Body of pancreas (tissue), 4 donors: Measurements from ENCODE around the gene MB21D2. TPM values are rescaled to one million over a fixed set of nuclear protein-coding genes. Genes with fewer than 3 reads are reported as not detected.

Source experiments
- ATAC-seq: fragments of 150-250 bp; one replicate; pipeline ENCODE4 v1.9.1; 2016
- DNase-seq, 4 donors: peaks; one replicate each; pipeline ENCODE4 v3.0.0-alpha.2; 2019
- H3K27ac ChIP-seq, 4 donors: fragments of 200-600 bp; sonication (generic); 1 replicate in 3 of 4; 2 replicates in 1 of 4; pipeline versions ENCODE4 v1.5.1 to v1.6.1; 2016 to 2019; ENCODE audit warnings: mild to moderate bottlenecking in 1 of 4, mixed read lengths in 1 of 4, moderate library complexity in 1 of 4
- H3K27me3 ChIP-seq, 2 donors: fragments of 200-600 bp; sonication (generic); one replicate each; pipeline ENCODE4 v1.6.0; 2016; ENCODE audit warnings: mild to moderate bottlenecking in 1 of 2
- H3K36me3 ChIP-seq, 2 donors: fragments of 200-600 bp; sonication (generic); replicated peaks in 1 of 2; 2 replicates each; pipeline ENCODE4 v1.5.1; 2016; ENCODE audit warnings: low read depth in 2 of 2; ENCODE audit not compliant: insufficient read depth in 1 of 2
- H3K4me1 ChIP-seq: fragments of 200-600 bp; sonication (generic); one replicate; pipeline ENCODE4 v1.6.0; 2016
- H3K4me3 ChIP-seq, 2 donors: fragments of 200-600 bp; sonication (generic); 1 replicate in 1 of 2; 2 replicates in 1 of 2; pipeline ENCODE4 v1.5.1; 2016 to 2019
- H3K9me3 ChIP-seq, 3 donors: fragments of 200-600 bp; sonication (generic); 1 replicate in 2 of 3; 2 replicates in 1 of 3; pipeline ENCODE4 v1.5.1; 2016
- POLR2A ChIP-seq, 3 donors: fragments of 450-650 bp; IDR thresholded peaks; one replicate each; pipeline ENCODE4 v1.6.1; 2016; ENCODE audit warnings: antibody characterized with exemption in 3 of 3, mild to moderate bottlenecking in 2 of 3
- WGBS, 2 donors: methylation state at CpG; one replicate each; pipeline ENCODE4 v1.1.5; 2017; 5-methylcytosine and 5-hydroxymethylcytosine counted together
- intact Hi-C: fragments of 100-400 bp; cut with DNase I; formaldehyde crosslinking; loops from one replicate; pipeline ENCODE4 v1.15.1; 2023
- total RNA-seq, 2 donors: library from RNA; depleted of rRNA; stranded (reverse); fragments of >200 nt; gene quantifications; one replicate each; pipeline ENCODE4 v1.1.0, GENCODE V29; 2016
- TF ChIP-seq, protein P1 (sequence below), 7 experiments: fragments of 450-650 bp in 4 of 7; fragments of 200-600 bp in 3 of 7; sonication (generic) in 3 of 7; IDR thresholded peaks; one replicate each; pipeline ENCODE4 v1.5.1; 2016 to 2019; ENCODE audit warnings: antibody characterized with exemption in 7 of 7

The MB21D2 gene
- total RNA-seq, 2 donors from 2014 or later = 0.66 to 1.8 TPM

DNA sequence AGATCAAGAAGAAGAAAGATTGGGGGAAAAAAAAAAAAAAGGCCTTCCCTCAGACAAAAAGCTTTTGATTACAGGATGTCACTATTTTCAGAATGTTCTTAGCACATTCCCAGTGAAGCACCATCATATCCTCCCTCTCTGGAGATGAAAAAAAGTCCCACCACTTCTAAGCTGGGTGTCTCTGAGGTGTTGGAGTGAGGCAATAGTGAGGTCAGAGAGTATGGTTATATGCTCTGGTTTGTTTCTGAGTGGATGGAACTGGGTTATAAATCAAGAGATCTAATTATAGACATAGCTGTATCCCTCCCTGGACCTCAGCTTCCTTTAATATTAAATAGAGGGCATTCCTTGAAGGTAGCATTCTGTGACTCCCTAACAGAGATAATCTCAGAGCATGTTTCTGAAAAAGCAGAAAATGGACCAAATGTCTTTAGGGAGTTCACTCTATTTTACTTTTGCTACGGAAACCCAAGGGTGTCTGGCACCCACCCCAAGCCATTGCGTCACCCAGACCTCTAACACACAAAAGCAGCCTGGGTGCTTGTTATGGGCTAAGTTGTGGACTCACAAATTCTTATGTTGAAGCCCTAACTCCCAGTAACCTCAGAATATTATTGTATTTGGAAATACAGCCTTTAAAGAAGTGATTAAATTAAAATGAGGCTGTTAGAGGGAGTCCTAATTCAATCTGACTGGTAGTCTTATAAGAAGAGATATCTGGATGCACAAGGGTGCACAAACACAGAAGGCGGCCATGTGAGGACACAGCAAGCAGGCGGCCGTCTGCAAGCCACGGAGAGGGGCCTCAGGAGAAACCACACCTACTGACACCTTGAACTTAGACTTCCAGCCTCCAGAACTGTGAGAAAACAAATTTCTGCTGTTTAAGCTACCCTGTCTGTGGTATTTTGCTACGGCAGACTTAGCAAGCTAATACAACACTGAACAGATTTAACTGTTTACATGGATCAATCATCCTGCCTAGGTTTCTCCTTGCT, 81.5 kb downstream of the MB21D2 start:
- no peak for TF ChIP-seq POLR2A (IDR thresholded peaks at IDR 0.05)
- TF ChIP-seq, protein P1, sequence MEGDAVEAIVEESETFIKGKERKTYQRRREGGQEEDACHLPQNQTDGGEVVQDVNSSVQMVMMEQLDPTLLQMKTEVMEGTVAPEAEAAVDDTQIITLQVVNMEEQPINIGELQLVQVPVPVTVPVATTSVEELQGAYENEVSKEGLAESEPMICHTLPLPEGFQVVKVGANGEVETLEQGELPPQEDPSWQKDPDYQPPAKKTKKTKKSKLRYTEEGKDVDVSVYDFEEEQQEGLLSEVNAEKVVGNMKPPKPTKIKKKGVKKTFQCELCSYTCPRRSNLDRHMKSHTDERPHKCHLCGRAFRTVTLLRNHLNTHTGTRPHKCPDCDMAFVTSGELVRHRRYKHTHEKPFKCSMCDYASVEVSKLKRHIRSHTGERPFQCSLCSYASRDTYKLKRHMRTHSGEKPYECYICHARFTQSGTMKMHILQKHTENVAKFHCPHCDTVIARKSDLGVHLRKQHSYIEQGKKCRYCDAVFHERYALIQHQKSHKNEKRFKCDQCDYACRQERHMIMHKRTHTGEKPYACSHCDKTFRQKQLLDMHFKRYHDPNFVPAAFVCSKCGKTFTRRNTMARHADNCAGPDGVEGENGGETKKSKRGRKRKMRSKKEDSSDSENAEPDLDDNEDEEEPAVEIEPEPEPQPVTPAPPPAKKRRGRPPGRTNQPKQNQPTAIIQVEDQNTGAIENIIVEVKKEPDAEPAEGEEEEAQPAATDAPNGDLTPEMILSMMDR (IDR thresholded peaks at IDR 0.05) = no peak
- 75% methylated on average over 7 of the region's 7 CpGs for WGBS, 2 donors
- intact Hi-C loops = no loop called here
- DNase-seq (peak in 1 of 4 donors; percentile 21), ATAC-seq (peak; percentile 47)
- H3K4me1 ChIP-seq = no peaks in the 10 kb centered on the region
- no peaks in the 10 kb centered on the region for H3K27me3 ChIP-seq
- H3K27ac ChIP-seq = no peak overlapping the region
- H3K9me3 ChIP-seq = no peaks in the 10 kb centered on the region
- H3K4me3 ChIP-seq = no peak overlapping the region
- H3K36me3 ChIP-seq = no peaks in the 10 kb centered on the region

DNA sequence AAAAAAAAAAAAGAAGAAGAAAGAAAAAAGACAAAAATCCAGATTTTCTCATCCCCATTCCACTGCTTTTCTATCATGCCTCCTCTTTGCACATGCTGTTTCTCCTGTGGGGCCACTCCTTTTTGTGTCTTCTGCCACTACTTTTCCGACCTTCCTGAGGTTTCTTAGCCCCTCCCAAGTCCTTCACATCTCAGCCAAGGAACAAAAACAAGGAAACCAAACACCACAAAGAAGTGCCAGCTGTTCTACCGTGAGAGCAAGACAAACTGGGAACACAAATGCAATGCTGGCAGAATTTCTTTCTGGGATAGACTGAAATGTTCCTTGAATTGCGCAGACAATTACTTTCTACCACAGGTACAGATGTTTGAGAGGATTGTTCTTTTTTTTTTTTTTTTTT, 83.2 kb downstream of the MB21D2 start:
- H3K4me1 ChIP-seq = no peaks in the 10 kb centered on the region
- no peak overlapping the region for H3K4me3 ChIP-seq
- H3K9me3 ChIP-seq = no peaks in the 10 kb centered on the region
- no peak overlapping the region for H3K27ac ChIP-seq
- intact Hi-C loops = no loop called here
- no peaks in the 10 kb centered on the region for H3K27me3 ChIP-seq
- TF ChIP-seq POLR2A (IDR thresholded peaks at IDR 0.05) = no peak
- TF ChIP-seq, protein P1 (IDR thresholded peaks at IDR 0.05) = no peak
- WGBS, 2 donors = 71 to 83% methylated on average over 3 of the region's 3 CpGs
- no peaks in the 10 kb centered on the region for H3K36me3 ChIP-seq
- ATAC-seq = no peak
- no peak for DNase-seq

- intact Hi-C loops = no loop called here
- Histone ChIP-seq H3K4me3 (no peak overlapping the region), H3K4me1 (no peaks in the 10 kb centered on the region), H3K36me3 (no peaks in the 10 kb centered on the region), H3K27me3 (no peaks in the 10 kb centered on the region), H3K27ac (no peak overlapping the region), H3K9me3 (no peaks in the 10 kb centered on the region)
- TF ChIP-seq, protein P1 (IDR thresholded peaks at IDR 0.05) = no peak
- no peak for TF ChIP-seq POLR2A (IDR thresholded peaks at IDR 0.05)
- no peak for DNase-seq
- 72 to 77% methylated on average over 9 of the region's 9 CpGs for WGBS, 2 donors
- no peak for ATAC-seq
These were observed 84.3 kb downstream of the MB21D2 start for GRCh38 chr3:192833177-192833890.

DNA sequence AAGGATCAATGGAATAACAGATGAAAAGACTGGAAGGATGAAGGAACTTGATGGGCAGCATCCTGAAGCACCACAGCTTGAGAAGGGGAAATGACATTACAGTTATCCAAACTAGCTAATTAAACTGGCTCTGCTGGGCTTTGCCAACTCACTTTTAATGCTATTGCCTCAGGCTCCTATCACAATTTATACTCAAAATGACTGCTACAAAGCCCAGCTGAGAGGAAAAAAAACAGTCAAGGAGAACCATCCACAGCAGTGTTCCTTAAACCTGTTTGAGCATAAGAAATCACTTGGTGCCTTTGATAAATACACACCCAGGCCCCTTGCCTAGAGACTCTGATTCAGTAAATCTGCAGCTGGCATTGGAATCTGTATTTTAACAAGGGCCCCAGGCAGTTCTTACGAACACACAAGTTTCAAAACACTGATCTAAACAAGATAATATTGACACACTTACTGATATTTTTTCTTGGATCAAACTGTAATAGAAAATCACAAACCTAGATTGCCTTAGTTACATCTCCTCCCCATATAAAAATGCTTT, 85.8 kb downstream of the MB21D2 start:
- H3K4me1 ChIP-seq = no peaks in the 10 kb centered on the region
- intact Hi-C loops = no loop called here
- DNase-seq (no peak), ATAC-seq (no peak)
- H3K9me3 ChIP-seq = no peaks in the 10 kb centered on the region
- WGBS, 2 donors = 55 to 68% methylated on average over 1 of the region's 1 CpG
- TF ChIP-seq, protein P1 (IDR thresholded peaks at IDR 0.05) = no peak
- TF ChIP-seq POLR2A (IDR thresholded peaks at IDR 0.05) = no peak
- no peak overlapping the region for H3K4me3 ChIP-seq
- no peaks in the 10 kb centered on the region for H3K36me3 ChIP-seq
- H3K27ac ChIP-seq = no peak overlapping the region
- no peaks in the 10 kb centered on the region for H3K27me3 ChIP-seq
